CD4-positive, alpha-beta T cell treated with Interleukin-6 at 100 ng/mL for 8 hours (primary cell): ENCODE data around the gene SLC22A23.

Experiments
- DNase-seq: peaks from one replicate; pipeline ENCODE4 v3.0.0-alpha.2; 2020; ENCODE audit warnings: mixed read lengths, low spot score

SLC22A23 gene

GRCh38 chr6:3421791-3422434, 34.9 kb downstream of the SLC22A23 start:
- no peak for DNase-seq

- DNase-seq = no peak
Observed at GRCh38 chr6:3421143-3421542, 35.7 kb downstream of the SLC22A23 start.

- no peak for DNase-seq
Observed at GRCh38 chr6:3419624-3420272, 37.1 kb downstream of the SLC22A23 start.

GRCh38 chr6:3418496-3419060, 38.3 kb downstream of the SLC22A23 start:
- DNase-seq = no peak

- DNase-seq = no peak
Observed at GRCh38 chr6:3417473-3417872, 39.4 kb downstream of the SLC22A23 start.

GRCh38 chr6:3415490-3415889, 41.4 kb downstream of the SLC22A23 start:
- DNase-seq = no peak

GRCh38 chr6:3415082-3415453, 41.8 kb downstream of the SLC22A23 start:
- DNase-seq = no peak

GRCh38 chr6:3414327-3415081, 42.3 kb downstream of the SLC22A23 start:
- DNase-seq = peak; percentile 6

GRCh38 chr6:3413592-3413991, 43.3 kb downstream of the SLC22A23 start:
- no peak for DNase-seq

GRCh38 chr6:3412779-3413500, 43.9 kb downstream of the SLC22A23 start:
- DNase-seq = no peak

GRCh38 chr6:3411967-3412778, 44.7 kb downstream of the SLC22A23 start:
- no peak for DNase-seq

- peak; percentile 55 for DNase-seq
Observed at GRCh38 chr6:3410385-3411360, 46.2 kb downstream of the SLC22A23 start.

GRCh38 chr6:3409699-3410384, 47.0 kb downstream of the SLC22A23 start:
- no peak for DNase-seq

- no peak for DNase-seq
Observed at GRCh38 chr6:3408665-3409064, 48.2 kb downstream of the SLC22A23 start.

- no peak for DNase-seq
Observed at GRCh38 chr6:3407840-3408239, 49.0 kb downstream of the SLC22A23 start.

GRCh38 chr6:3406891-3407809, 49.7 kb downstream of the SLC22A23 start:
- no peak for DNase-seq

- no peak for DNase-seq
Observed at GRCh38 chr6:3406362-3406821, 50.5 kb downstream of the SLC22A23 start.

GRCh38 chr6:3405679-3406078, 51.2 kb downstream of the SLC22A23 start:
- no peak for DNase-seq
